Occipital lobe (tissue), 3 donors: ENCODE measurements around the gene HSD17B14. TPM values are rescaled to one million over a fixed set of nuclear protein-coding genes. Genes with fewer than 3 reads are reported as not detected.
"Not testable (repeated sequence)": the region's sequence is repeated elsewhere in the genome, so short reads cannot be mapped to it uniquely, and the experiment has no call there.

Experiments used
- DNase-seq: peaks from one replicate; lab custom pipeline; 2025; lab: John Stamatoyannopoulos, UW
- small RNA-seq: library from RNA; depleted of rRNA; stranded (forward); fragments of <200 nt; gene quantifications from one replicate; pipeline ENCODE3, GENCODE V24; 2014
- total RNA-seq: library from RNA; depleted of rRNA; stranded (reverse); fragments of >200 nt; gene quantifications from one replicate; pipeline ENCODE4 v1.2.3, GENCODE V29; 2014

The HSD17B14 gene
- total RNA-seq, 1 donor from 2014 or later: 2.5 TPM

GRCh38 chr19:48768171-48768753, 68.0 kb downstream of the HSD17B14 start:
- not testable (repeated sequence) for DNase-seq

DNA sequence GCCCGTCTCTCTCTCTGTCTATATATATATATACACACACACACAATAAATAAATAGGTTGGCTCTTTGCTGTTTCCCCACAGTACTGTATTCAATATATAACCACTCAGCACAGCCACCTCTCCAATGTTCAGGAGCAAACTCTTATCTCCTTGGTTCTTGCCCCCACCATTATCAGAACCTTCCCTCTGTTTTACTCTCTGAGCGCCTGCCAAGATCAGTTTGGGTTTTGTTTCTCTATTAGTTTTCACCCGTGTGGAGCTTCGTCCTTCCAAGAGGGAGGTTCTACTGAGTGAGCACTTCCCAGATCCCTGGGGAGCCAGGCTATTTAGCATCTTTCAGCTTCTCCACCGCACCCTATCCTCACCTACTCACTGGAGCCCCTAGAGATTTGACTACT, 70.5 kb downstream of the HSD17B14 start:
- DNase-seq: not testable (repeated sequence)

Small RNA genes within 50 kb of the gene (small RNA-seq; reads per million reads assigned to genes)
- gene RNU6-317P: not detected

Other genes with a start within 250 kb of the HSD17B14 start
- not detected for gene SPACA4, start 229.7 kb downstream of the HSD17B14 start, total RNA-seq
- gene FAM83E, start 221.4 kb downstream of the HSD17B14 start, total RNA-seq: 0.47 TPM
- 1,447 TPM for gene RPL18, start 217.3 kb downstream of the HSD17B14 start, total RNA-seq
- 7.2 TPM for gene SPHK2, start 217.0 kb downstream of the HSD17B14 start, total RNA-seq
- gene DBP, start 199.1 kb downstream of the HSD17B14 start, total RNA-seq: 4.8 TPM
- 9.8 TPM for gene CA11, start 190.3 kb downstream of the HSD17B14 start, total RNA-seq
- not detected for gene NTN5, start 163.5 kb downstream of the HSD17B14 start, total RNA-seq
- gene FUT2, start 140.5 kb downstream of the HSD17B14 start, total RNA-seq: not detected
- 0.62 TPM for gene MAMSTR, start 116.8 kb downstream of the HSD17B14 start, total RNA-seq
- gene RASIP1, start 95.9 kb downstream of the HSD17B14 start, total RNA-seq: 3.3 TPM
- gene IZUMO1, start 89.6 kb downstream of the HSD17B14 start, total RNA-seq: 0.16 TPM
- gene FUT1, start 83.8 kb downstream of the HSD17B14 start, total RNA-seq: 0.47 TPM
- not detected for gene FGF21, start 81.0 kb downstream of the HSD17B14 start, total RNA-seq
- 12.5 TPM for gene BCAT2, start 25.5 kb downstream of the HSD17B14 start, total RNA-seq
- gene PLEKHA4, start 32.1 kb upstream of the HSD17B14 start, total RNA-seq: 0.31 TPM
- 24.6 TPM for gene PPP1R15A, start 35.9 kb upstream of the HSD17B14 start, total RNA-seq
- not detected for gene TULP2, start 62.3 kb upstream of the HSD17B14 start, total RNA-seq
- gene NUCB1, start 63.8 kb upstream of the HSD17B14 start, total RNA-seq: 42.6 TPM
- not detected for gene DHDH, start 97.2 kb upstream of the HSD17B14 start, total RNA-seq
- 12.5 TPM for gene BAX, start 118.4 kb upstream of the HSD17B14 start, total RNA-seq
- 677 TPM for gene FTL, start 128.8 kb upstream of the HSD17B14 start, total RNA-seq
- gene GYS1, start 156.8 kb upstream of the HSD17B14 start, total RNA-seq: 14.2 TPM
- 81.4 TPM for gene RUVBL2, start 157.4 kb upstream of the HSD17B14 start, total RNA-seq
- not detected for gene LHB, start 180.6 kb upstream of the HSD17B14 start, total RNA-seq
- gene CGB3, start 187.8 kb upstream of the HSD17B14 start, total RNA-seq: not detected
- gene CGB2, start 195.4 kb upstream of the HSD17B14 start, total RNA-seq: not detected
- gene CGB1, start 200.4 kb upstream of the HSD17B14 start, total RNA-seq: not detected
- gene CGB5, start 207.4 kb upstream of the HSD17B14 start, total RNA-seq: not detected
- gene CGB8, start 212.6 kb upstream of the HSD17B14 start, total RNA-seq: not detected
- not detected for gene CGB7, start 221.3 kb upstream of the HSD17B14 start, total RNA-seq
- gene NTF4, start 228.3 kb upstream of the HSD17B14 start, total RNA-seq: not detected
- under 0.01 TPM for gene KCNA7, start 236.2 kb upstream of the HSD17B14 start, total RNA-seq
- 112 TPM for gene SNRNP70, start 249.0 kb upstream of the HSD17B14 start, total RNA-seq